BJ (cell line): Measurements from ENCODE around the gene CPLX4. TPM values are rescaled to one million over a fixed set of nuclear protein-coding genes. Genes with fewer than 3 reads are reported as not detected.
"Not testable (repeated sequence)": the region's sequence is repeated elsewhere in the genome, so short reads cannot be mapped to it uniquely, and the experiment has no call there.

Experiments used
- CTCF ChIA-PET: fragments of 350-600 bp; formaldehyde crosslinking; extraction: SDS; loops from one replicate; lab custom pipeline; 2021; ENCODE audit warnings: antibody characterized with exemption, inconsistent platforms; lab: Yijun Ruan, JAX
- POLR2A ChIA-PET: fragments of 300-600 bp; sonication (Branson Sonifier 250); formaldehyde crosslinking; extraction: SDS; loops from one replicate; lab custom pipeline; 2021; ENCODE audit warnings: antibody characterized with exemption; lab: Charles Lee
- DNase-seq: peaks from one replicate; pipeline ENCODE4 v3.0.0-alpha.2; 2011; ENCODE audit warnings: low read depth
- H3K27me3 ChIP-seq: 2 replicates; pipeline ENCODE4 v1.6.0; 2011; ENCODE audit warnings: low read length; ENCODE audit not compliant: control insufficient read depth, insufficient read depth
- H3K36me3 ChIP-seq: 2 replicates; pipeline ENCODE4 v1.5.1; 2011; ENCODE audit warnings: low read length; ENCODE audit not compliant: control insufficient read depth, insufficient read depth
- H3K4me3 ChIP-seq: 2 replicates; pipeline ENCODE4 v1.5.1; 2011; ENCODE audit warnings: low read depth, mild to moderate bottlenecking, control low read depth, low read length
- CTCF ChIP-seq: IDR thresholded peaks from 2 replicates; pipeline ENCODE4 v1.5.1; 2011; ENCODE audit warnings: low read depth, mild to moderate bottlenecking, control low read depth, inconsistent platforms, low read length, moderate library complexity; ENCODE audit not compliant: insufficient read depth
- polyA plus RNA-seq: library from polyadenylated mRNA; depleted of rRNA; stranded (reverse); fragments of >200 nt; gene quantifications from 2 replicates; pipeline ENCODE4 v1.2.3, GENCODE V29; 2011

CPLX4 gene
- polyA plus RNA-seq, 1 experiment: not detected

- no peak for DNase-seq
- H3K4me3 ChIP-seq: no peak overlapping the region
- ChIA-PET POLR2A (no interaction called here), CTCF (interaction anchor here (0.6 to 2.8 kb wide), 6 partner anchors 11 to 368 kb away, joined by 3 to 10 read pairs (median 3); no protein-coding TSS in a partner anchor)
- H3K27me3 ChIP-seq: peaks cover 46% of the 10 kb centered on the region
- H3K36me3 ChIP-seq: no peaks in the 10 kb centered on the region
- TF ChIP-seq CTCF: no peak
These were observed 54.3 kb downstream of the CPLX4 start for GRCh38 chr18:59264121-59264571.

GRCh38 chr18:59263661-59264060, 54.8 kb downstream of the CPLX4 start:
- no peak for DNase-seq
- CTCF ChIA-PET: interaction anchor here (0.6 to 2.8 kb wide), 7 partner anchors 12 to 368 kb away, joined by 3 to 10 read pairs (median 3); no protein-coding TSS in a partner anchor
- Histone ChIP-seq H3K36me3 (no peaks in the 10 kb centered on the region), H3K4me3 (no peak overlapping the region), H3K27me3 (peaks cover 44% of the 10 kb centered on the region)
- no peak for TF ChIP-seq CTCF
- POLR2A ChIA-PET: no interaction called here

- POLR2A ChIA-PET, H3K4me3 ChIP-seq, DNase-seq, H3K36me3 ChIP-seq: not testable (repeated sequence)
- CTCF ChIA-PET: interaction anchor here (1.4 kb wide), 1 partner anchor 140 kb away, joined by 4 read pairs; no protein-coding TSS in a partner anchor
- H3K27me3 ChIP-seq: peaks cover 31% of the 10 kb centered on the region
These were observed 56.2 kb downstream of the CPLX4 start for GRCh38 chr18:59262243-59262642.

- DNase-seq, H3K4me3 ChIP-seq, CTCF ChIA-PET, H3K36me3 ChIP-seq, POLR2A ChIA-PET: not testable (repeated sequence)
- peaks cover 28% of the 10 kb centered on the region for H3K27me3 ChIP-seq
These were observed 56.6 kb downstream of the CPLX4 start for GRCh38 chr18:59261842-59262241.

GRCh38 chr18:59255491-59255890, 63.0 kb downstream of the CPLX4 start:
- H3K4me3 ChIP-seq, POLR2A ChIA-PET, H3K36me3 ChIP-seq, CTCF ChIA-PET, H3K27me3 ChIP-seq, DNase-seq: not testable (repeated sequence)

- TF ChIP-seq CTCF: peak; percentile 83
- Histone ChIP-seq H3K36me3 (no peaks in the 10 kb centered on the region), H3K27me3 (peaks cover 5% of the 10 kb centered on the region; the same call in 1 of the 2 replicates), H3K4me3 (no peak overlapping the region)
- DNase-seq: peak; percentile 47
- ChIA-PET CTCF (interaction anchor here (0.6 to 4.5 kb wide), 33 partner anchors 10 to 738 kb away, joined by 3 to 100 read pairs (median 4); partner anchors contain the start of genes CPLX4 and LMAN1), POLR2A (no interaction called here)
These were observed 69.2 kb downstream of the CPLX4 start for GRCh38 chr18:59249199-59249774.
